G401.6 (cell line): ENCODE data around the gene GREB1.

ENCODE experiments used
- FAIRE-seq: peaks from 2 replicates; lab custom pipeline; 2012; peaks lifted over from hg19 to GRCh38; lab: Jason Lieb, UNC

GREB1 gene

DNA sequence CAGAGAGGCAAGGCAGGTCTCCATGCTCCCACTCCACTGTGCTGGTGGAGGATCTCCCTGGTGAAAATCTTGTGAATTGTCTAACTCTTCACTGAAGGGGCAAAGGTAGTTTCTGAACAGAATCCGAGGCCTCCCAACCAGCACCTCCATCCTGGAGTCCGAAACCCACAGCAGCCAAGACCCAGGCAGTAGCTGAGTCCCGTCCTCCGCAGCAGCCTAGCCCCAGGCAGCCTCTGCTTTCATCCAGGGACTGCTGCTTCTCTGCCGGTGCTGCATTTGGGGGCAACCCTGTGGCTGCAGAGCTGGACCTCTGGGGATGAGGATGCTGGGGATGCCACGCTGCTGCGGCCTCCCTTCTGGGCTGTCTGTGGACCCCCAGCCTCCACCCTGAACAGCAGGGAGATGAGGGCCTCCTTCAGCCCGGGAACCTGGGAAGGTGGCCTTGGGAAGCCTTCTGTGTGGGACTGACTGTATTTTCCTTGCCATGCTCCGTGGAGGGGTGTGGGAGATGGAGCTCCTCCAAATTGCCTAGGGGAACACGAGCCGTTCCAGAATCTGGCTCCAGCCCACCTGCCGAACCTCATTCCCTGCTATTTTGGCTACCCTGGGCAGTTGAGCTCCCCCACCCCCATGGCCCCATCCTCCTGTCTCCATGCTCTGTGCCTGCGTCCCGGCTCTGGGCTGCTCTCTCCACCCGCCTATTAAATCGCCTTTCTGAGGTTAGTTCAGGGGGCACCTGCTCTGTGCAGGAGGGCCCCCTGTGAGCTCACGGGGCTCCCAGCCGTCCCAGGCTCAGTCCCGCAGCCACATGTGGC lies 48.2 kb downstream of the GREB1 start:
- no peak for FAIRE-seq

GRCh38 chr2:11582612-11582861 lies 48.7 kb downstream of the GREB1 start:
- FAIRE-seq, result no peak

DNA sequence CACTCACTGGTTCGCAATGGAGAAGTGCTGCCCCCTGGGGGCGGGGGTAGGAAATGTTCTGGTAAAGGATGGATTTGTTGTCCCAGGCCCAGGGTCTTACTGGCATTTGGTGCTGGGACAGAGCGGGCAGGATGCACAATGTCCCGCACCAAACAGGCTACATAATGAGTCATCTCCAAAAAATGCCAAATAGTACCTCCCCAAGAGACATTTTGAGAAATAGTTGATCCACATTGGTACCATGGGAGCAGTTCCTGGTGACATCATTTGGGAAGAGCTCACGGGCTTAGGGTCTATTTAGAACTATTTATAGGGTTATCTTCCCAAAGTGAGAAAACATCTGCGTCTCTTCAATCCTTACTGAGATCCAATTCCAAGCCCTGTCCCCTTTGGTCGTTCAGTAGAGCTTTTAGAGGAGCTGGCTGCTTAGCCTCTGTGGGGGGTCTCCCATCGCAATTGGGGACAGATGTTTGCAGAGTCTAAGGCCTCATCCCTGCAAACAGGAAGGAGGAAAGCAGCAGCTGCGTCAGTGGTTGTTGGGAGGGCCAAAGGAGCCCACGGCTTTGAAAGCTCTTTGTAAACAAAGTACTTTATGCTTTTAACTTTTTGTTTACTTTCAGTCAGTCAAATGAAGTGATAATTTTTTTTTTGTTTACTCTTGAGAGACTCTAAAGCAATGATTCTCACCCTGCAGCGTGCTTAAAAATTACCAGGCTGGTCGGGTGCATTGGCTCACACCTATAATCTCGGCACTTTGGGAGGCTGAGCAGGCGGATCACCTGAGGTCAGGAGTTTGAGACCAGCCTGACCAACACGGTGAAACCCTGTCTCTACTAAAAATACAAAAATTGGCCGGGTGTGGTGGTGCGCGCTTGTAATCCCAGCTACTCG lies 49.3 kb downstream of the GREB1 start:
- no peak for FAIRE-seq

DNA sequence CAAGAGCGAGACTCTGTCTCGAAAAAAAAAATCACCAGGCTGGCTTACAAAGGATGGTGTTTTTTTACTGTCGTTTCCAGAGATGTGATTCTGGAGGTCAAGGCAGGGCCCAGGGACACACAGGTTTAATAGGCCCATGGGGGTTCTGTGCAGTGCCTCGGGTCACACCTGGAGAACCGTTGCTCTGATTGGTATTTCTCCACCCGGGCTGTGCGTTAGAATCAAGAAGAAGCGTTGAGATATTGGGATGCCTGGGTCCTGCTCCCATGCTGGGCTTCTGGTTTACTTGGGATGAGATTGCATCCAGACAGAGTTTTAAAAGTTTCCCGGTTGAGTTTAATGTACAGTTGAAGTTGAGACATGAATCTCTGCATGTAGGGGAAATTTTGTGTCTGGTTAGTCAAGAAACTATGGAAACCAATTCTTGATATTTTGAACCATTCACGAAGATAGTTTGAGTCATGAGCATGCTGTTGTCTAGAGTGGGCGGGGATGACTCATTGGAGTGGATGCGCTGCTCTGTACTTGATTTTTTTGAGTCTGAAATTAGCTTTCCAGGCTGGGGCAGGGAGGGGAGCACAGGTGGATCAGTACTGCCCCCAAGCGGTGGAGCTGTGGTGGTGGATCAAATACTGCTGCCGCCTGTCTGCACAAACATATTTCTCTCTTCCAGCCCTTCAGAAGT lies 50.1 kb downstream of the GREB1 start:
- peak; percentile 85 for FAIRE-seq

DNA sequence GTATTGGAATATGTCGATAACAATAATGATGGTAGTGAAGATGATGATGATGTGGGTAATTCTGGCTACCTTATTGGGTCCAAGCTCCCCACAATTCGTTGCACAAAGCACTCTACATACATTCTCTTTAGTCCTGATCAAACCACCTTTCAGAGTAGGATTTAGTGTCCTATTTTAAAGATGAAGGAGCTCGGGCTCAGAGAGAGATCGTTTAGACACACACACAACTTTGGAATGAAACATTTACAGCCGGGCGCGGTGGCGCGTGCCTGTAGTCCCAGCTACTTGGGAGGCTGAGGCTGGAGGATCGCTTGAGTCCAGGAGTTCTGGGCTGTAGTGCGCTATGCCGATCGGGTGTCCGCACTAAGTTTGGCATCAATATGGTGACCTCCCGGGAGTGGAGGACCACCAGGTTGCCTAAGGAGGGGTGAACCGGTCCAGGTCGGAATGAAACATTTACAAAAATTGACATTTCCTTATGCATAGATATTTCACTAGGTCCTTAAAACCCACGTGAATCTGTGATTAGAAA lies 50.7 kb downstream of the GREB1 start:
- FAIRE-seq, result no peak

- FAIRE-seq, result no peak
These were observed 51.2 kb downstream of the GREB1 start for GRCh38 chr2:11585071-11585470.

DNA sequence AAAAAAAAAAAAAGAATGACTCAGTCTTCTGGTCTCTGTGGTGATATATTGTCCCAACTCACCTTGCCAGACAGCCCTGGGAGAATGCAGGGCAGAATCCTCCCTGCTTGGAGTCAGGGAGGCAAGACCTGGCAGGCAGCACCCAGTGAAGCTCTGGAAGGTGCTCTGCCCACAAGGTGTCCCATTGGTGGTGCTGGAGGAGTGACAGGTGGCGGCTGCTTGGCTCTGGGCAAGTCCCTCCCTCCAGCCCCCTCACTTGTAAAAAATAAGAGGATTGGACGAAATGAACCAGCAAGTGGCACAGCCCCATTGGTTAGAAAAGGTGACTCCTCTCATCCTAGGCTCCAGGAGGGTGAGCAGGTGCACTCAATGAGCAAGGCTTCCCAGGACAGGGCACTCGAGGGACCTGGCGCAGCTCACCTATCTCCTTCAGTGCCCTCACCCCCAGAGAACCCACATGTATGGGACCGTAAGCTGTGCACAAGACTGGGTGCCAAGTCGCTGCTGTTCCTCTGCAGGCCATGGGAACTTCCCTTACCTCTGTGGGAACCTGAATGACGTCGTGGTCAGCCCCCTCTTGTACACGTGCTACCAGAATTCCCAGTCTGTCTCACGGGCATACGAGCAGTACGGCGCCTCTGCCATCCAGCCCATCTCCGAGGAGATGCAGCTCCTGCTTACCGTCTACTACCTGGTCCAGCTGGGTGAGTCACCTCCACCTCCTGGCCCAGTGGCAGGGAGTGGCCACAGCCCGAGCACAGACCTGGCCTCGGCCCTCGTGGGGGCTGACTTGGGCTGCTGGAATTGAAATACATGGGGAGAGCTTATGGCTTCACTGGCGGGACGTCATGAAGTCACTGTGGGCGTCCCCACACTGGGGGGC lies 54.6 kb downstream of the GREB1 start:
- no peak for FAIRE-seq

DNA sequence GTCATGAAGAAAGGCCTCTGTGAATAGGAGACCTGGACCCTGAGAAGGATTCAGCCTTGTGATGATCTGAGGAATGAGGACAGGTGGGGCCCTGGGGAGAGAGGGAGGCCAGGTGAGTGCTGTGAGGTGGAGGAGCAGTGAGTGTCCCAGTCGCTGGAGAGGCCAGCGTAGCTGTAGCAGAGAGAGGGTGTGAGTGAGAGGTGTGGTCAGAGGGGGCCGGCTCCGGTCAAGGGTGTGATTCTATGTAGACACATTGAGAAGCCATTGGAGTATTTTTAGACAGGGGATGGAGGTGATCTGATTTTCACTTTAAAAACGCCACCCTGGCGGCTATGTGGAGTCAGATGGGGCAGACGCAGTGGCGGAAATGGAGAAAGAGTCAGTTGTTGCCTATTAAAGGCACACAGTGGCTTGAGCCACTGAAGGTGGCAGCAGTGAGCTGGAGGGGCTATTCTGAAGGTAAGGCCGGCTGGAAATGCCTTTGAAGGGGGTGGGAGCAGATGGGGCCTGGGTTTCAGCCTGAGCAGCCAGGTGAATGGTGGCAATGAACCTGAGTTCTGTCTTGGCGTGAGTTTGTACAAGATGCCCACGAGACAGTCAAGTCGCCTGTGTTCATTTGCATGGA lies 55.6 kb downstream of the GREB1 start:
- FAIRE-seq, result no peak

GRCh38 chr2:11590193-11590592 lies 56.3 kb downstream of the GREB1 start:
- FAIRE-seq, result no peak

GRCh38 chr2:11591091-11591490 lies 57.2 kb downstream of the GREB1 start:
- FAIRE-seq, result no peak

DNA sequence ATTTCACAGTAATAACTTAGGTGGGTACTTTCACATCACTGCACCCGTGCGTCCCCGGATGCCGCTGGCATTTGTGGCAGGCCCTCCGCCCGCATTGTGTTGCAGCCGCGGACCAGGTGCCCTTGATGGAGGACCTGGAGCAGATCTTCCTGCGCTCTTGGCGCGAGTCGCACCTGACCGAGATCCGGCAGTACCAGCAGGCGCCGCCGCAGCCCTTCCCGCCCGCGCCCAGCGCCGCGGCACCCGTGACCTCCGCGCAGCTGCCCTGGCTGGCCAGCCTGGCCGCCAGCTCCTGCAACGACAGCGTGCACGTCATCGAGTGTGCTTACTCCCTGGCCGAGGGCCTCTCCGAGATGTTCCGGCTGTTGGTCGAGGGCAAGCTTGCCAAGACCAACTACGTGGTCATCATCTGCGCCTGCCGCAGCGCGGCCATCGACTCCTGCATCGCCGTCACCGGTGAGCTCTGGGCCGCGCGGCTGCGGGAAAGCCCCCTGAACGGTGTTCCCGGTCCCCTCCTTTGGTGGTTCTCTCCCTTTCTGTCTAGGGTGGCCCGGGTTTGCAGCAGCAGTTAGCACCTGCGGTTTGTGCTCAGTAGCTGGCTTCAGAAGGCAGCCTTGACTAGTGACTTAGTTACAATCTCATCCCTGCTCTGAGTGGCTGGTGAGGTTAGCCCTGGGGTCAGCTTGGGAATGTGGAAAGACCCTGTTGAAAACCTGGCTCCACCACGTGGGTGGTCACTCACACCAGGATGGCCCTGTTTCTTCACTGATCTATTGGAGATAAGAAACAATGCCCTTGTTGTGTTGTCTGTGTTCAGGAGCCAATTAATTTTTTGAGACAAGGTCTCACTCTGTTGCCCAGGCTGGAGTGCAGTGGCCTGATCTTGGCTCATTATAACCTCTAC lies 59.1 kb downstream of the GREB1 start:
- FAIRE-seq, result no peak

- no peak for FAIRE-seq
These were observed 63.0 kb downstream of the GREB1 start for GRCh38 chr2:11596801-11597200.

GRCh38 chr2:11597538-11598225 lies 63.8 kb downstream of the GREB1 start:
- no peak for FAIRE-seq

DNA sequence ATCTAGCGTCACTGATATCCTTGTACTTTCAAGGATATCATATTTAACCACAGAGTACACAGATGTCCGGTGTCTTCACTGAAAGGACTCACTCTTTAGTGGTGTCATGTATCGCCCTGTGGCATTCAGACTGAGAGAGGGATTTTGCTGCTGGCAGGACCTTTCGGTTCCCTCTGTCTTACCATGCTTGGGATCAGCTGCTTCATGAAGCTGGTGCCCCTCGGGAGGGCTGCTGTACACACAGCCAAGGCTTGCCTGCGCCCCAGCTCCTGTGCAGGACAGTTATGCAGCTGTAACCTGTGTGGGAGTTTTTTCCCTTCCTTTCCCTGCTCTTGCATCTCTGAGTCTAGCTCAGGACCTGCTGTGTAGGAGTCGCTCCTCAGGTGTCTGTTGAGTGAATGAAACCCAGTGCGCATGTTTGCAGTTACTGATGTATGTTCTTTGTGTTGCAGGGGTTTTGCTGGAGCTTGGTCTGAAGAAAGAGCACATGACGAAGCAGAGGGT lies 64.4 kb downstream of the GREB1 start:
- FAIRE-seq, result no peak

DNA sequence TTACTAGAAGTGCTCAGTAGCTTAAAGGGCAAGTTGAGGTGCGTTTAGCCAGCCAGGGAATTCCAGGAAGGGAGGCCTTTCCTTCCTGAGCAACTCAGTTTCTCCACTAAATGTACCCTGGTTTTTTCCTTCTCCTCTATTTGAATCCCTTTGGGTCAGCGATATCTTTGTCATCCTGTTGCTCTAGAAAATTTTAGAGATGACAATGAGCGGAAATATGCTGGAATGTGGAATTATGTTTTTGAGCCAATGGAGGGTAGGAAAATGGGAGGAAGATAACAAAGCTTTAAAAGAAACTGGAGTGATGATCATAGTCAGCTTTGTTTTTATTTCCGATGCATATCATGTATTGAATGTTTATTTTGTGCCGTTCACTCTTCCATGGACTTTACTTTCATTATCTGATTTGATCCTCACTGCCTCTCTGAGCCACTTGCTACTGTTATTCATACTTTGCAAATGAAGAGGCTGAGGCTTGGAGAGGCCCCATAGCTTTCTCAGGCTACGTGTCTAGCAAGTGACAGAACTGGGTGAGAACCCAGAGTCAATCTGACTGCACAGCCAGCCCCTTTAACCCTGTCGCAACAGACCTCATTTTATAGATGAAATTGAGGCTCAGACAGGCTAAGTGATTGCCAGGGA lies 68.8 kb downstream of the GREB1 start:
- no peak for FAIRE-seq

- no peak for FAIRE-seq
These were observed 76.9 kb downstream of the GREB1 start for GRCh38 chr2:11610624-11611242.

GRCh38 chr2:11611251-11611650 lies 77.4 kb downstream of the GREB1 start:
- FAIRE-seq, result no peak

DNA sequence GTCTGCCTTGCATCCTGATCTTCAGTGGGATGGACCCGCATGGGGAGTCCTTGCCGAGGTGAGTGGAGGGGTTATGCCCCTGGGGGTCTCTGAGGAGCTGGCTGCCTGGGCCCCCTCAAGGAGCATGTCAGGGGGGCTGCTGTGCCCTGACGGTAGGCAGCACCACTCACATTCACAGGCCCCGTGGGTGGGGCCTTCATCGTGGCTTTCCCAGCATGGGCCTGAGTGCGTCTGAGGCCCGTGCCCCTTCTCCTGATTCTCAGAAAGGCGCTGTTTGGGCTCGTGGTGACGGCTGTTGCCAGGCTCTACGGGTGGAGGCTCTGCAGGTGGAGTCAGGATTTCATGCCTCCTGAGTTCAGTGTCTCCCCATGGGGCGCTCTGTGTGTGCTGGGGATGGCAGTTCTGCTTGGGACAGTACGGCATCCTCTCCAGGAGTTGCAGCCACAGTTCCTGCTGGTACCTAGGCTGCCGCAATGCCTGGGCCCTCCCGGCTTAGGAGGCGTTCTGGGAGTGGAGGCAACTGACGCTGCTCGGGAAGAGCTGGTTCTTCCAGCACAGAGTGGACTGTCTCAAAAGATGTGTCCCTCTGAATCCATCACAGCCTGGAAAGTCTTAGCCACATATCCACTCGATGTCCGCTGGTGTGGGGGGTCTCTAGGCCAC lies 78.8 kb downstream of the GREB1 start:
- no peak for FAIRE-seq
